NCI-H460 (cell line): Measurements from ENCODE around the gene PPP2R3A. TPM values are rescaled to one million over a fixed set of nuclear protein-coding genes. Genes with fewer than 3 reads are reported as not detected.

Source experiments
- DNase-seq: peaks from one replicate; pipeline ENCODE4 v3.0.0-alpha.2; 2016; ENCODE audit warnings: low read depth; ENCODE audit errors: extremely low read depth
- total RNA-seq: library from RNA; depleted of rRNA; stranded (reverse); fragments of >200 nt; shearing (Covaris generic); gene quantifications from 2 replicates; pipeline ENCODE4 v1.2.3, GENCODE V29; 2014

PPP2R3A gene
- total RNA-seq, 1 experiment from 2014 or later = 2.8 TPM

DNA sequence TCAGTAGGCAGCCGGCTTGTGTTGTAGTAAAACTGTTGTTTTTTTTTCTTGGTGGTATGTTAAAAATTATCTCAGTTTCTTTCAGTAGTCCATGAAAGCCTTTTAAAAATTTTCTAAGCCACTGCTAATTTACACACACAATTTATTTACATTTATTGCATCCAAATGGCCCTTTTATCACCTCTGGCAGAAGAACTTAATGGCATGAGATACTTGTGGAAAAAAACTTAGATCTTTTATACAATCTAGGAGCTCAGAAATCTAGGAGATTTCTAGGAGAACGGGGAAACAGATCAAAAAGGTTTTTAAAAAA, 1.4 kb downstream of the PPP2R3A start:
- no peak for DNase-seq

DNA sequence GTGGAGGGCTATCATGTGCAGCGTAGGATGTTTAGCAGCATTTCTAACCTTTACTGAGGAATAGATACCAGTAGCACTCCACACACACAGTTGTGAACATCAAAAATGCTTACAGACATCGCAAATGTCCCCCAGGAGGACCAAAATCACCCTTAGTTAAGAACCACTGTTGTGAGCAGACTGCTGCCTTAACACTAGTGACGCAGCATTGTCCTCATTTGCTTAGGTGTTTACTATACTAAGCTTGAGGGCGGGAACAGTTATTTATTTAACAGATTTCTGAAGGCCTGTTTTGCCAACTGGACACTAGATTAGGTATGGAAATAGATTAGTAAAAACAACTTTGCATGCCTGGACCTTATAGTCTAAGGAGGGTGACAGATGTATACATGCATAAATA, 2.3 kb downstream of the PPP2R3A start:
- DNase-seq = no peak

DNA sequence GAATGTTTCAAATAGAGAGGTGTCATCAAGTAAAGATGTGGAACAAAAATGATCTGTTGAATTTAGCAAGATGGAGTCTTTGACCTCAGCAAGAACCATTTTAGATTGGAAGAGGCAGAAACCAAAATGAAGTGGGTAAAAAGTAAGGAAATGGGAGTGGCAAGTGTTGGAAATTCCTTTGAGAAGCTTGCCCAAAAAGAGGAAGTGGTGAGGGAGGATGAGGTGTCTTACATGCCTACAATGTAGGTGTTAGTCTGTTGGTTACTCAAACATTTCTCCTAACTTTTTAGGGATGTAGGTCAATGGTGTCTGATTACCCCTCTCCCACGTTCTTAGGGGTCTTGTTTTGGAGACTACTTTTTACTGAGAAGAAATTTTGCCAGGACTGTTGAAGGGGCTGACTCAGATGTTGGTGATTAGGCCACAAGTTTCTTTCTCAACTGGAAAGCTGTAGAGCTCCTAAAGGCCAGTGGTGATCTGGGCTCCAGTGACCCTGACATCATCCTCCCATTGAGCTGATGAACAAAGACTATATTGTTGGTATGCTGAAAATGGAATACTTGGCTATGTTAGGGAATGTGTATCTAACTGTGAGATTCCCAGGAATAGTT, 5.1 kb downstream of the PPP2R3A start:
- no peak for DNase-seq

DNA sequence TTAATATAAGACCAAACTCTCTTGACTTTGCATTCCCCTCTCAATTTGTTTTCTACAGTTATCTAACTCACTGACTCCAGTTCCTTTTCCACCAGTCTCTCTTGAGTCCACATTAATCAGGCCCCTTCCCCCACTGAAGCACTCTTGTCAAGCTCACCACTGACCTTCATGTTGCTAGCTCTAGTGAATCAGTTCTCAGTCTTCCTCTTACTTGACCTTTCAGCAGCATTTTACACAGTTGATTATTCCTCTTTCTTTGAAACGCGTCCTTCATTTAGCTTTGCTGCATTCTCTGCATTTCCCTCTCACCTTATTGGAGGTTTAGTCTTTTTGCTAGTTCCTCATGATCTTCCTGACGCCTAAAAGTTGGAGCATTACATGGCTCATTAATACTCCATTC, 8.3 kb downstream of the PPP2R3A start:
- no peak for DNase-seq

DNA sequence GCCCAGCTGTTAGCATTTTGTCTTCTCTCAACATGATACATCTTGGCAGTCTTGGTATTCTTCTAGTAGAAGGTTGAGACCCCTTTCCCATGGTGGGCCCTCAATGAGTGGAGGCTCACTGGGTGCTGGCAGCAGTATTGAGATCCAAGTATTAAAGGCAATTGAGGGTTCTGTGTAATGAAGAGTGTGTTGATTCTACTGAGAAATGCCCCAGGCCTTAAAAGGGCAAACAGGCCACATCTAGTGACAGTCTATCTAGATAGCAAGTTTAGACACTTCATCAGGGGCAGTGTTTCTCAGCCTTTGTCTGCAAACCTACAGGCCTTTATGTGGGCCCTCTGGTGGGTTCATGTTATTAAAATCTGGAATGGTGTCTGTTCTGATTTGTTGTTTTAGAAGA, 9.5 kb downstream of the PPP2R3A start:
- no peak for DNase-seq

DNA sequence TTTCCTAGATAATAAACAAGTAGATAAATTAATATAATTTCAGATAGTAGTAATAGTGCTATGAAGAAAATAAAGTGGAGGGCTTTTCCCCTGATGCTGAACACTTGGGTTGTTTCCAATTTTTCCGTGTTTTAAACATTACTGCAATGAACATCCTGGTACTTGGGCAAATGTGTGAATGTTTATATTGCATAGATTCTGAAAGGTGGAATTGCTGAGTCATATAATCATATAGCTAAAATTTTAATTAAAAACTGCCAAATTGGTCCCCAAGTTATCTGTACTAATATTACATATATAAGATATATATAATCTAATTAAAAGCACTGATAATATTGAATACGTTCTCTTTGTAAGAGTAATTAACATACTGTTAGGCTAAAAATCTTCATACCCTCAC, 10.0 kb downstream of the PPP2R3A start:
- no peak for DNase-seq

DNA sequence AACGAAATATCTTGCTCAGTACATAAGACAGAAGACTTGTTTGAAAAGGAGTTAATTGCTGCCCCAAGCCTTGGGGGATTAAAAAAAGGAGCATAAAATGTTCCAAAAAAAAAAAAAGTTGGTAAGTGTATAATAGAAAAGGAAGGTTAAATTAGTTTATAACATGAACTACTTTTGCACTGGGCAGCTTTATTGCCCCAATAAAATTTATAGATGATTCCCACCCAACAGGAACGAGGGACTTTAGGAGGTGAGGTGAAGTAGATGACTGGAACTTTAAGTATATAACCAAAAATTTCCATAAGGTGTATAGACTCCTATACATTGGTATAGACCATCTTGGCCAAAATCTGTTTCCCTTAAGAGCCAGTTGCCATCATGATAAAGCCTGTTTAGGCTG, 14.8 kb downstream of the PPP2R3A start:
- no peak for DNase-seq

DNA sequence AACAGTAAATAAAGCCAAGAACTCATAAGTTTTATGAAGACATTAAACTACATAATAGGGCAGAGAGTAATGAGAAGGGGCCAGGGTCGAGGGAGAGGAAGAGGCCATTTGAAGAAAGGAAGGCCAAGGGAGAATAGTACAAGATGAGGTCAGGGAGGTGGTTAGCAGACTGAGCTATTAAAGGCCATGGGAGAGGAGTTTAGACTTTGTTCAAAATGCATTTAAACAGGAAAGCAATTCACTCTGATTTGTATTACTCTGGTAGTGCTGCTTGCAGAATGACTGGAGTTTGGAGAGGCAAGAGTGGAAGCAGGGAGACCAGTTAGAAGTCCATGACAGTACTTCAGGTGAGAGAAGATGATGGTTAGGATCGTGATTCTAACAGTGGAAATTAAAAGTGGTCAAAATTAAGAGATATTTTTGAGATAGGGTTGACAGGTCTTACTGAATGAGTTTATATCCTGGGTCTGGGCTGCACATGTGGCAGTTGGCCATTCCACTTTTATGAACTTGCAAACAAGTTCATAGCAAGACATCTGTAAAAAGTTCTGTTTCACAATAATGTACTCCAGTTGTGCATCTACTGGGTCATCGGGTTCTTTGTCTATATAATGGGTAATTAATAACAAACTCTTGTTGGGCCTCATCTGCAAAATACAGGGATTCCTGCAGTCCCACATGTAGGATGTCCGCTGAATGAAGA, 16.3 kb downstream of the PPP2R3A start:
- no peak for DNase-seq

DNA sequence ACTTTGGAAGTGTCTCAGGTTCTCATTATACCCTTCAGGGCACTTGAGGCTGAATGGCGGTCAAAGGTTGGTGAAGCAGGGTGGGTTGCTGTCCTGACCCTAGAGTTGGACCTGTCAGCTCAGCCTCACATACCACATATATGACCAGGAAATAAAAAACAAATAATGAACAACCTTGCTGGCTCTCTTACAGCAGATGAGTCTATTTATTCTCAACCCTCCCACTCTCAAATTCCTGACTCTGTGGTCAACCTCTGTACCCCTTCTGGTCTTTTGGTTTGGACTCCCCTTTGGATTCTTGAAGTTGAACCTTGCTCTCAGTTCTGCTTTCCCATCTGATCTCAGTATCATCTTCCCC, 16.9 kb downstream of the PPP2R3A start:
- DNase-seq = no peak

DNA sequence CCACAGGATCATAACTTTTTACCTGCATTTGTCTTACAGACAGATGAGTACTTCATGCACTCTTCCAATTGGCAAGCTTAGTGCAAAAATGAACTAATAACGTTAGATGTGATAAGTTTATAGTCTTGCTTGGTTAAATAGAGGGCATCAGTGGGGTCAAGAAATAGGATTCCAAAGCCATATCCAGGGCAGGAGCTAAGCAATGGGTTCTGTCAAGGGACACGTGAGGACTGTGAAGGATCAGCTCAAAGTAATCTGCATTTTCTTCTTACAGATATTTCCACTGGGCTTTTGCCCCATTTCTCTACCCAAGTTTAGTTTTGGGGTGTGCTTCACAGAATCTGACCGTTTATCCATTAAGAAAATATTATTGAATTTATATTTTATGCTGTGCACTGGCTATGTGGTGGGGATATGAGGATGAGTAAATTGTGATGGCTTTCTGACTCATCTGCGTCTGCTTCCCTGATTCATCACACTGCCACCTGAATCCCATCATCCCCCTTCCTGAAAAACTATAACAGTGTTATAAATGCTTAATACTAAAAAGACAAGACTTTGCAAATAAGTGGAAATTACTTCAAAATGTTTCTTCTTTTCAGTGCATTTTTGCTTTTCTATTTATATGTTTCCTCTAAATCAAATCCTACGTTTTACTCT, 17.5 kb downstream of the PPP2R3A start:
- DNase-seq = no peak

DNA sequence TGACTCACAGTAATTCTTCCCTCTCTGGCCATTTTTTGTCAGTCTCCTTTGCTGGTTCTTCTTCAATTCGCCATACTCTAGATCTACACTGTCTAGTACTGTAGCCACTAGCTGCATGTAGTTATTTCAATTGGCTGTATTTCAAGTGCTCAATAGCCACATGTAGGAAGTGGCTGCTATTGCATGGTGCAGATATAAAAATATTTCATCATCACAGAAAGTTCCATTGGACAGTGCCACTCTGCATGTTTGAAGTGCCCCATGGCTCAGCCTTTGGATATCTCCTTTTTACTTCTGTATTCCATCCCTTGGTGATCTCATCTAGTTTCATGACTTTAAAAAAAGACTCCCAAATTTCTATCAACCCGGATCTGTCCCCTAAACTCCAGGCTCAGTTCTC, 22.1 kb downstream of the PPP2R3A start:
- no peak for DNase-seq

DNA sequence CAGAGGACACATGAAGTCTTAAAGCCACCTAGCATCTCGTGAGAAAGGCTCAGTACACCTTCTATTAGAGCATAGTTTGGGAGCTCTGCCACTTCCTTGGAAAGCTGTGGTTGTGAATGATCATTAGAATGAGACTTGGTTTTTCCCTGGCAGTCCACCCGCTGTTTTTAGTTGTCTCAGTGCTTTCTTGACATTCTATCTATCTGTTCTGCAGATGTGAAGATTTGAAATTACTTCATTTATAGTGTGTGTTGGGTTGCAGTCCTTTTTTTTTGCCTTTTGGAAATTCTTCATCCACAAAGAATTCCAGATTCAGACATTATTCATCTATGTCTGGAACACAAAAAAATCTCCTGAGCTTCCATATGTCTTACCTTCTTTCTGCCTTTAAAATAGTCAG, 23.7 kb downstream of the PPP2R3A start:
- no peak for DNase-seq

DNA sequence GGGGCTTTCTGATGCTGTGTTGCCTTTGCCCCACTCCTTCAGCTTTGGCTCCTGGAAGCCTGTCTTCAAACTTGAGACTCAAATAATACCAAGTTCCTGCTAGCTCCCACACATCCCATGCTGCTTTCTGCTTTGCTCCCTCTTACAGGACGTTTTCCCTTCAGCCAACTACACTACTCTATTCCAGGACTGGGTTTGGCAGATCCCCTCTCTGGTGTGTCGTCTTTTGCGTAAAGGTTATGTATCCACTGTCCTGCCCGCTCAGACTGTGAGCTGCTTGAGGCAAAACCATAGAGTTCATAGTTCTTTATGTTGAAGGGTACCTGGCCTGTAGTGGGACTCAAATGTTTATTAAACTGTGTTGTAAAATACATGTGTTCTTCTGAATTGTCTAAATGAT, 25.4 kb downstream of the PPP2R3A start:
- DNase-seq = no peak

DNA sequence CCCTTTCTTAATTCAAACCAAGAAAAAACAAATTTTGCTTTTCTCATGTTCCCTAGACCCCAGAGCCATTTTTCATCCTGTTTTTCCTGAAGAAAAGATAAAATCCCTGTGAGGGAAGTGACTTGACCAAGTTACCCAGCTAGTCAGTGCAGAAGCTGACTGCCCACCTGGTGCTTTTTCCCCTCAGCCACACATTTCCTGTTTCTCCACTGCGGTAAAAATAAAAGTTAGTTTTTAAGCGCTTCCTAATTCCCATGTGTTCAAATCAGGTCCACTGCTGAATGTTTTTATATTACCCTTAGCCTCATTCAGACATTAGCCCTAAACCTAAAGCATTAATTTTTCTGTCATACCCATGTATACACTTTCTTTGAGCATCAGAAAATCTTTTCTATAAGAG, 26.1 kb downstream of the PPP2R3A start:
- DNase-seq = no peak

DNA sequence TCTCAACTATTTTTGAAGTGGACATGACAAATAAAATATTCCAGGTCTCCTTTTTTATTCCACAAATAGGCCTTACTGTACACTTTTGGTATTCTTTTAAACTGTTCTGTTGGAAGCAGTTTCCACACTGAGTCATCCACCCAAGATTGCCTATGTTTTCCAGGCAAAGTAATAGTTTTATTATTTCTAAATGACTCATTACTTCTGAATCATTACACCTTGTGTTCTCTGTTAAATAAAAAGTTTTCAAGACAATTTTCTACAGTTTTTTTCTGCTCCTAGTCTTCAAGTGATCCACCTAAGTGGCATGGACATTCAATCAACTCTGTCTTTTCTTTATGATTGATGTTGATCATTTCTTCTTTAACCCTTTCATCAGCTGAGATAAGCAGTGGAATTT, 26.5 kb downstream of the PPP2R3A start:
- DNase-seq = no peak

DNA sequence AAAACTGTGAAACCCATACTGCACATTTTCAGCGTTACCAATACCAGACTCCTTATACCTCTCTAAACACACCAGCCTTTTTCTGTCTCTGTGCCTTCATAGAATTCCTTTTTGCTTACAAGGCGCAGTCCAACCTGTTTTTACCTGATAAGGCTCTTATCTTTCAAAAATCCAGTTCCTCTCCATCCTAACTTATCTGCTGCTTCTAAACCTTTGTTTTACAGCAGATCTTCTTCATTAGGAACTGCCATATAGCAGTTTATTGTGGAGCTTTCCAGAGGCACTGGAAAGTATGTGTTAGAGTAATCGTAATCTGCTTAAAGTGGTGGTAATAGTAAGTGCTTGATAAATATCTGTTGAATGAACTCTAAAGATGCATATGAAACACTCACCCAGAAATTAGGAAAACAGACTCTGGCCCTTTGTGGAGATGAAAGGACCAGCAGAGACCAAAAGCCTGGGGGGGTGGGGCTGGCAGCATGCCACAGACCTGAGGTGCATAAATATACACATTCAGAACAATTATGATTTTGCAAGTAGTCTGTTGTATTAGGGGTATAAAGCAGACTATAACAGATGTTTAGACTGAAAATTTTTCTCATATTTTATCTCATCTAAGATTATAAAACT, 29.3 kb downstream of the PPP2R3A start:
- DNase-seq = no peak

DNA sequence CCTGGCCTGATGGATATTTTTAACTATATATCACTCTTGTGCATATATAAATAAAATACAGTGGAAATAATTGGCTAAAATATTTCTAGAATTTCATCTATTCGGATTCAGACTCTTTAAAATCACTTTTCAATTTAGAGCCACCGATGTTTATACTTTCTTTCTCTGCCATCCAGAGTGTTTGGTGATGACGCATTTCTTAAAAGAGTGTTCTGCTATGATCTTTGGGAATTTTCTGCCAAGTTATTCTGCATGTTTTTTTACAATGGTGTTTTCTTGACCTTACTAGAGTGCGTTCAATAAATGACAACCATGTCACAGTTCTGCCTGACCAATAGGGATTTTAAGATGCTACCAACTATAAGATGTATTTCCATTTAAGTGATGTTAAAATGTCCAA, 30.2 kb downstream of the PPP2R3A start:
- DNase-seq = no peak

DNA sequence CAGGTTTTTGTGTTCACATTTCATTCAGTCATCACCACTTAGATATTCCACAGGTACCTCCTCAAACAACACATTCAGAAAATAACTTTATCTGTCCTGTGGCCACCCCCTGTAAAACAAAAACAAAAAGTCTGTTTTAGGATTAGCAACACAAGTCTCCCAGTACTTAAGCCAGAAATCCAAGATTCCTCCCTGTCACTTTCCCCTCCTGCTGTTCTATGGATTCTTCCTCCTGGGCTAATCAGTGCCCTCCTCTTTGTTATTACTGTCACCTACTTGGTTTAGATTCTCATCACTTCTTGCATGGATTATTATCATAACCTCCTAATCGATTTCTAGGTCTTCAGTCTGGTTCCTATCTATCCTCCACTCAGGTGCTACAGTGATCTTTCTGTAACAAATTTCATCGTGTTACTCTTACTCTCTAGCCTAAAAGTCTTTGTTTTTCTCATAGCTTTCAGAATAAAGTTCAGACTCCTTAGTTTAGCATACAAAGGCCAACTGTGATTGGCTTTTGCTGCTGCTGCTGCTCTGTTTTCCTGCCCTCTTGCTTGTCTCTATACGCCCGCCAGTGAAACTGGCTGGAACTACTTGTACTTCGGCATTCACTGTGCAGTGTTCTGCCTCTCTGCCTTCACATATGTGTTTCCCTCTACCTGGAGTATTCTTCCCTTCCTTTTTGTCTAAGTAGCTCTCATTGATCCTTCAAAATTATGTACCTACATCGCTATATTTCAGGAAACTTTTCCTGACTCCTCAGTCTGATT, 32.2 kb downstream of the PPP2R3A start:
- DNase-seq = no peak

DNA sequence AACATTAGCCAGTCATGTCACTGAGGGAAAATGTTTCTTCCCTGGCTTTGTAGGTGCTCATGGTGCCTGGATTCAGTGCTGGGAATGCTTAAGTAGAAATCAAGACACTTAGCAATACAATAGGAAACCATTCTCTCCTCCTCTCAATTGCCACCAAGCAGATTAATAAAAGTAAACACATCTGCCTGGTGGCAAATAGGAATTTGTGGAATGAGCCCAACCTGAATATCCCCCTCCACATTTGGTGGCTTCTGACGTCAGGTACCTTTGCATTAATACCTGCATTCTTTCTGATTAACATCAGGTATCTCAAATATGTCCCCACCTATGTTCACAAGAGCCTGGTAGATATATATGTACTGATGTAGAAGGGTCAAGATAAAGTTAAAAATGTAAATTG, 42.7 kb downstream of the PPP2R3A start:
- no peak for DNase-seq

DNA sequence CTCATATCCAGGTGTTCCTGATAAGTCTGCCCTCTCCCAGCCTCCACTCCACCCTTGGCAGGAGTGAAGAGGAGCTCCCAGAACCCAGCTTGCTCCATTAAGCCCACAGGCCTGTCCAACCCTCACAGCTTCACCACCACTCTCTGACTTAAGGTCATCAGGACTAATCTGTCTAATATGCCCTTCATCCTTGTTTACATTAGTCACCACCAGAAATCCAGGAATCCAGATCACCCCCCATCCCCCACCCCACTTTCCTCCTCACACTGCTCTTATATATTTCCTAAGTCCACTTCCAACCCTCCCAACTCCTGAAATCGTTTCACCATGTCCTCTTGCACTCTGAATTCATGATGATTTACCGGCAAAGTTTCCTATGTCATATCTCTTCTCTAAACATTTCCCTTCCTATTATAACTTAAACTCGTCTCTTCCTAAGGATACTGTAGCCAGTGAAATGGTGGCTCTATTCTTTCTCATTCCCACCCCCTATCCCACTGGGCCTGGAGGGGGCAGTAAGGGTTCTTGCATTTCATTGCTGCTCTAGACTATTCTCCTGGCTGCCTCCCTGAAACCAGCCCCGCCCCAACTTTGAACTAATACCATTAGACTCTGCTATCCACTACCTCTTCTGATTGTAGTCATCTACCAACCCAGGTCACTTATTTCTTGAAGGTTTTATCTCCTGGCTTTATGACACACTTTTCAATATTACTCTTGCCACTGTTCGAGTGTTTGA, 43.4 kb downstream of the PPP2R3A start:
- DNase-seq = no peak

DNA sequence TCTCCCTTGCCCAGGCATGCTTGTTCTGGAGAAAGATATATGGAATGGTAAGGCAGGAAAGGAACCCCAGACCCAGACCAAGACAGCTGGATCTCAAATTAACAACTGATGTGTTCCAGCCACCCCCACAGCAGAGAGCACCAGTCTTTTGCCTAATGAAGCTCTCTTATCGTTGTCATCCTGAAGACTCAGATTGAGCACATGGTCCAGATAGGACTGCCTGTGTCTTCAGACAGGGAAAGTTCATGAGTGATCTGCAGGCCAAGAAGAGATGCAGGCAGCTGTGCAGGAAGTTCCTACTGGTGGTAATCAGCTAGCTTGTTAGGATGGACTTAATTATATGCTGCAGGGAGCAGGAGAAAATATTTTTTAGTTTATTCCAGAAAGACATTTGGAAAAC, 53.3 kb downstream of the PPP2R3A start:
- DNase-seq = no peak
